ENCODE results near the gene PIGB.

Gene PIGB

DNA sequence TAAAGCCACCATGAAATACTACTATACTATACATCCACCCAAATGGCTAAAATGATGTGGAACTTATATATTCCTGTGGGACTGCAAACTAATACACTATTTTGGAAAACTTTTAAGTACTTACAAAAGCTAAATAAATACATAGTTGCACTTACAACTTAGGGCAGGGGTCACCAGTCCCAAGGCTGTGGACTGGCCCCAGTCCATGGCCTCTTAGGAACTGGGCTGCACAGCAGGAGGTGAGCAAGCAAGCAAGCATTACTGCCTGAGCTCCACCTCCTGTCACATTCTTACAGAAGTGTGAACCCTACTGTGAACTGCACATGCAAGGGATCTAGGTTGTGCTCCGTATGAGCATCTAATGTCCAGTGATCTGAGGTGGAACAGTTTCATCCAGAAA is 18.1 kb downstream of the PIGB start:
- TF ChIP-seq, protein P1, sequence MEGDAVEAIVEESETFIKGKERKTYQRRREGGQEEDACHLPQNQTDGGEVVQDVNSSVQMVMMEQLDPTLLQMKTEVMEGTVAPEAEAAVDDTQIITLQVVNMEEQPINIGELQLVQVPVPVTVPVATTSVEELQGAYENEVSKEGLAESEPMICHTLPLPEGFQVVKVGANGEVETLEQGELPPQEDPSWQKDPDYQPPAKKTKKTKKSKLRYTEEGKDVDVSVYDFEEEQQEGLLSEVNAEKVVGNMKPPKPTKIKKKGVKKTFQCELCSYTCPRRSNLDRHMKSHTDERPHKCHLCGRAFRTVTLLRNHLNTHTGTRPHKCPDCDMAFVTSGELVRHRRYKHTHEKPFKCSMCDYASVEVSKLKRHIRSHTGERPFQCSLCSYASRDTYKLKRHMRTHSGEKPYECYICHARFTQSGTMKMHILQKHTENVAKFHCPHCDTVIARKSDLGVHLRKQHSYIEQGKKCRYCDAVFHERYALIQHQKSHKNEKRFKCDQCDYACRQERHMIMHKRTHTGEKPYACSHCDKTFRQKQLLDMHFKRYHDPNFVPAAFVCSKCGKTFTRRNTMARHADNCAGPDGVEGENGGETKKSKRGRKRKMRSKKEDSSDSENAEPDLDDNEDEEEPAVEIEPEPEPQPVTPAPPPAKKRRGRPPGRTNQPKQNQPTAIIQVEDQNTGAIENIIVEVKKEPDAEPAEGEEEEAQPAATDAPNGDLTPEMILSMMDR (IDR thresholded peaks at IDR 0.05; ENCODE audit: low read depth, low read length, missing control alignments) = no peak
- H3K4me3 ChIP-seq (ENCODE audit: low read depth, low read length) = no peak overlapping the region
- no peak for DNase-seq (ENCODE audit: low read depth)

GRCh38 chr15:55343168-55343567 is 24.1 kb downstream of the PIGB start:
- no peak for DNase-seq (ENCODE audit: low read depth)
- TF ChIP-seq, protein P1 (IDR thresholded peaks at IDR 0.05; ENCODE audit: low read depth, low read length, missing control alignments) = no peak

DNA sequence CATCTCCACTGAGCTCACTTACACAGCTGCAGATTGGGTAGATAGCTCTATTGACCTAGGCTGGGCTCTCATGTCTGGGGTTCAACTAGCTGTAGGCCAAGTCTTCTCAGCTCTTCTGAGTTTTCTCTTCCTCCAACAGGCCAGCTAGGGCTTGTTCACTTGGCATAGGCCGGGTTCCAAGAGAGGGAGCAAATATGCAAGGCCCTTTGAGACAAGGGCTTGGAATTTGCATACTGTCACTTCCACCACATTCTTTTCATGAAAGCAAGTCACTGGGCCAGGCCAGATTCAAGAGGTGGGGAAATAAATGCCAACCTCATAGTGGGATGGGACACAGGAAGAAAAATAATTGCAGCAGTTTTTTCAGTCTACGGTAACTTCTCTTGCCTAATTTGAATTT is 25.2 kb downstream of the PIGB start:
- TF ChIP-seq, protein P1 (IDR thresholded peaks at IDR 0.05; ENCODE audit: low read depth, low read length, missing control alignments) = no peak
- H3K4me3 ChIP-seq (ENCODE audit: low read depth, low read length) = no peak overlapping the region
- DNase-seq (ENCODE audit: low read depth) = no peak

More at GRCh38 chr15:55343168-55343567, 24.1 kb downstream of the PIGB start:
- H3K4me3 ChIP-seq (ENCODE audit: low read depth, low read length) = no peak overlapping the region

GRCh38 chr15:55348281-55348778 is 29.3 kb downstream of the PIGB start:
- no peak overlapping the region for H3K4me3 ChIP-seq (ENCODE audit: low read depth, low read length)
- TF ChIP-seq, protein P1 (IDR thresholded peaks at IDR 0.05; ENCODE audit: low read depth, low read length, missing control alignments) = no peak
- DNase-seq (ENCODE audit: low read depth) = no peak

DNA sequence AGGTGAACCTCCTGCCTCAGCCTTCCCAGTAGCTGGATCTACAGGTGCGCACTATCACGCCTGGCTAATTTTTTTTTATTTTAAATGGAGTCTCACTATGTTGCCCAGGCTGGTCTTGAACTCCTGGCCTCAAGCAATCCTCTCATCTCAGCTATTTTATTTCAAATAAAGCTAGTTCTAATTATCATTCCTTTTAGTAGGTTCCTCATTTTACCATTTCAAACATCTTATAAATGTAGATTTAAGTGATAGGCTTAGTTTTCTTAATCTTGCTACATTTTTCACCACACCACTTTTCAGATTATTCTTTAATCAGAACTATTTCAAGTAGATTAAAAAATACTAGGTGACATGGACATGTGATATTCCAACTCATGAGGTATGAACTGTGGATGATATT is 30.3 kb downstream of the PIGB start:
- no peak overlapping the region for H3K4me3 ChIP-seq (ENCODE audit: low read depth, low read length)
- TF ChIP-seq, protein P1 (IDR thresholded peaks at IDR 0.05; ENCODE audit: low read depth, low read length, missing control alignments) = no peak
- no peak for DNase-seq (ENCODE audit: low read depth)

- no peak overlapping the region for H3K4me3 ChIP-seq (ENCODE audit: low read depth, low read length)
- DNase-seq (ENCODE audit: low read depth) = no peak
- TF ChIP-seq, protein P1 (IDR thresholded peaks at IDR 0.05; ENCODE audit: low read depth, low read length, missing control alignments) = no peak
Measured at GRCh38 chr15:55353025-55353424, 34.0 kb downstream of the PIGB start.

DNA sequence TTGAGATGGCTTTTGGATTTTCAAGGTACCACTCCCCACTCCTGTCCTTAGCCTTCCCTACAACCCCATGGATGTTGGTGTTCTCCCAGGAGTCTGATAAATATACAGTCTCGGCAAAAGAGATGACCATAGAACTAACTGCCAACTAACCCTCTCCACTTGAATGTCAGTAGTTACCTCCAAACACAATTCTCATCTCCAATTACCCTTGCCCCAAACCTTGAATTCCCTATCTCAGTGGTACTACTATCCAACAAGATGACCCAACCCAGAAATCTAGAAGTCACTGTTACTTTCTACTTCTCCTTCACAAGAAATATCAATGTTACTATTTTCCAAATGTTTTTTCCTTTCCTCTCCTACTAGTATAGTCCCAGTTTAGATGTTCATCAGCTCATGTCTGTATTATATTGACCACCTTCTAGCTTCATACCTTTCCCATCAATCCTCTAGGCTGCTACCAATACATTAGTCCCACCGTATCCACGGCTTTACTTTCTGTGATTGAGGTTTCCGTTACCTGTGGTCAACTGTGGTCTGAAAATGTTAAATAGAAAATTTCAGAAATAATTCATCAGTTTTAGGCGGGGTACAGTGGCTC is 38.1 kb downstream of the PIGB start:
- DNase-seq (ENCODE audit: low read depth) = no peak
- TF ChIP-seq, protein P1 (IDR thresholded peaks at IDR 0.05; ENCODE audit: low read depth, low read length, missing control alignments) = no peak

More for the DNA sequence above, 38.1 kb downstream of the PIGB start:
- no peak overlapping the region for H3K4me3 ChIP-seq (ENCODE audit: low read depth, low read length)
